Mammary epithelial cell (primary cell): Measurements from ENCODE around the gene PLA2G2D.
A peak's percentile ranks its signal among the peaks of the same experiment; 100 is the strongest.

Experiments used
- CTCF ChIP-seq, 2 donors: IDR thresholded peaks in 1 of 2; conservative IDR thresholded peaks in 1 of 2; 2 replicates each; pipeline ENCODE4 v1.5.1; 2011 to 2012; ENCODE audit warnings: inconsistent platforms in 2 of 2, low read length in 2 of 2, mild to moderate bottlenecking in 2 of 2, control low read depth in 1 of 2, low read depth in 1 of 2; ENCODE audit not compliant: insufficient read depth in 1 of 2; ENCODE audit errors: extremely low read depth in 1 of 2
- EZH2 ChIP-seq: IDR thresholded peaks from 2 replicates; pipeline ENCODE4 v1.6.1; 2012; ENCODE audit warnings: low read length, inconsistent platforms, borderline replicate concordance

GRCh38 chr1:20151906-20152598 is 32.7 kb upstream of the PLA2G2D start:
- peak; percentile 79 to 89 for TF ChIP-seq CTCF (conservative IDR thresholded peaks at IDR 0.05 in 1 of 2, IDR thresholded peaks at IDR 0.05 in 1 of 2; ENCODE audit: extremely low read depth in 1 of 2, insufficient read depth in 1 of 2, low read depth in 1 of 2, low read length in 2 of 2)
- no peak for TF ChIP-seq EZH2
